Measurements from ENCODE around the gene KCNA2. TPM values are rescaled to one million over a fixed set of nuclear protein-coding genes. Genes with fewer than 3 reads are reported as not detected.

Gene KCNA2
- total and polyA plus RNA-seq, 2 donors (not counting 1 experiment from before 2014, with no cell fraction given): 0.17 TPM; not detected in 1

DNA sequence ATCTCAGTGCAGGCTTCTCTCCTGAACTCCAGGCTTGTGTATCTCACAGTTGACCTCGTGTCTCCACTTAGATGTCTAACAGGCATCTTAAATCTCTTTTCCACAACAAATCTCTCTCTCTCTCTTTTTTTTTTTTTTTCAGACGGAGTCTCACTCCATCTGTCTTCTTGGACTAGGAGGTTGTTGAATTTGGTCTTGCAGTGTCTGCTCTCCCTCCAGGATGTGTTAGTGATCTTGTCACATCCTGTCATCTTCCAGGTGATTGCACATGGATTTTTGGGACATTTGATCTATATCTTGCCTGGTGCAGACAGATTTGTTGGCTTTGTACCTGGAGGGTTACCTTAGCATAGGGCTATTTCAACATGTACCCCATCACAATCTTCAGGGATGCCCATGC, 60.7 kb downstream of the KCNA2 start:
- Histone ChIP-seq H3K9ac (ENCODE audit: insufficient read depth, low read length) (no peak overlapping the region), H3K27me3 (ENCODE audit: control insufficient read depth, insufficient read depth, low read length) (no peaks in the 10 kb centered on the region), H3K36me3 (ENCODE audit: control insufficient read depth, insufficient read depth, low read length) (no peaks in the 10 kb centered on the region), H3K27ac (ENCODE audit: insufficient read depth, low read length) (no peak overlapping the region), H2AFZ (ENCODE audit: low read length) (no peak overlapping the region), H4K20me1 (ENCODE audit: control insufficient read depth, extremely low read depth, insufficient read depth, low read length) (no peaks in the 10 kb centered on the region), H3K79me2 (ENCODE audit: control insufficient read depth, insufficient read depth, low read length) (no peaks in the 10 kb centered on the region), H3K9me3 (ENCODE audit: control insufficient read depth, insufficient read depth, low read depth, low read length) (no peaks in the 10 kb centered on the region), H3K4me2 (ENCODE audit: extremely low read depth, insufficient read depth, low read length) (no peak overlapping the region), H3K4me3 (replicated peaks in 1 of 4; ENCODE audit: control extremely low read depth in 1 of 4, insufficient read depth in 1 of 4, low read depth in 3 of 4, low read length in 4 of 4) (no peak overlapping the region), H3K4me1 (ENCODE audit: control insufficient read depth, extremely low read depth, insufficient read depth, low read length) (no peaks in the 10 kb centered on the region)
- TF ChIP-seq EZH2 (IDR thresholded peaks at IDR 0.05; ENCODE audit: low read length, missing control alignments): no peak
- TF ChIP-seq, protein P1, sequence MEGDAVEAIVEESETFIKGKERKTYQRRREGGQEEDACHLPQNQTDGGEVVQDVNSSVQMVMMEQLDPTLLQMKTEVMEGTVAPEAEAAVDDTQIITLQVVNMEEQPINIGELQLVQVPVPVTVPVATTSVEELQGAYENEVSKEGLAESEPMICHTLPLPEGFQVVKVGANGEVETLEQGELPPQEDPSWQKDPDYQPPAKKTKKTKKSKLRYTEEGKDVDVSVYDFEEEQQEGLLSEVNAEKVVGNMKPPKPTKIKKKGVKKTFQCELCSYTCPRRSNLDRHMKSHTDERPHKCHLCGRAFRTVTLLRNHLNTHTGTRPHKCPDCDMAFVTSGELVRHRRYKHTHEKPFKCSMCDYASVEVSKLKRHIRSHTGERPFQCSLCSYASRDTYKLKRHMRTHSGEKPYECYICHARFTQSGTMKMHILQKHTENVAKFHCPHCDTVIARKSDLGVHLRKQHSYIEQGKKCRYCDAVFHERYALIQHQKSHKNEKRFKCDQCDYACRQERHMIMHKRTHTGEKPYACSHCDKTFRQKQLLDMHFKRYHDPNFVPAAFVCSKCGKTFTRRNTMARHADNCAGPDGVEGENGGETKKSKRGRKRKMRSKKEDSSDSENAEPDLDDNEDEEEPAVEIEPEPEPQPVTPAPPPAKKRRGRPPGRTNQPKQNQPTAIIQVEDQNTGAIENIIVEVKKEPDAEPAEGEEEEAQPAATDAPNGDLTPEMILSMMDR (conservative IDR thresholded peaks at IDR 0.05 in 1 of 2, IDR thresholded peaks at IDR 0.05 in 1 of 2; ENCODE audit: low read depth in 1 of 2, low read length in 2 of 2): no peak
- no peak for DNase-seq (ENCODE audit: low read depth in 2 of 2)

DNA sequence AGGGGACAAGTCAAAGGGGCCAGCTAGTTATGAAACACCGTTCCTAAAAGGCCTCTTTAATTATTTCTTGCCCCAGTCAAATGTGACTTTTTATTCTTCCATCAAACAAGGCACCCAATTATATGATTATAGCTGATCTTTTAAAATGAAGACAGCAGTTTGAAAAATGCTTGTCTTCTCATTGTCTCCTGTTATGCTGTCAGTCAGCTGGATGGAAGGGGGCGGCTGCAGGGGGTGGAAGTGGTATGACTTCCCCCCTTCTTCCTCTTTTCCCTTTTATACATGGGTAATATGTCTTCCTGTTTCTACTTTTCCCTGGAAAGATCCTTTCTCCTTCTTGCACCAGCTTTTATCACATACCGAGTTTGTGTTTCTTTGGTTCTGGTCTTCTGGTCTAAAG, 61.4 kb downstream of the KCNA2 start:
- no peak overlapping the region for H3K9ac ChIP-seq (ENCODE audit: insufficient read depth, low read length)
- no peaks in the 10 kb centered on the region for H3K9me3 ChIP-seq (ENCODE audit: control insufficient read depth, insufficient read depth, low read depth, low read length)
- TF ChIP-seq, protein P1 (conservative IDR thresholded peaks at IDR 0.05 in 1 of 2, IDR thresholded peaks at IDR 0.05 in 1 of 2; ENCODE audit: low read depth in 1 of 2, low read length in 2 of 2): no peak
- TF ChIP-seq EZH2 (IDR thresholded peaks at IDR 0.05; ENCODE audit: low read length, missing control alignments): no peak
- no peaks in the 10 kb centered on the region for H3K36me3 ChIP-seq (ENCODE audit: control insufficient read depth, insufficient read depth, low read length)
- no peak overlapping the region for H3K4me2 ChIP-seq (ENCODE audit: extremely low read depth, insufficient read depth, low read length)
- H3K4me3 ChIP-seq (replicated peaks in 1 of 4; ENCODE audit: control extremely low read depth in 1 of 4, insufficient read depth in 1 of 4, low read depth in 3 of 4, low read length in 4 of 4): no peak overlapping the region
- no peaks in the 10 kb centered on the region for H3K79me2 ChIP-seq (ENCODE audit: control insufficient read depth, insufficient read depth, low read length)
- no peaks in the 10 kb centered on the region for H4K20me1 ChIP-seq (ENCODE audit: control insufficient read depth, extremely low read depth, insufficient read depth, low read length)
- no peaks in the 10 kb centered on the region for H3K27me3 ChIP-seq (ENCODE audit: control insufficient read depth, insufficient read depth, low read length)
- H2AFZ ChIP-seq (ENCODE audit: low read length): no peak overlapping the region
- DNase-seq (ENCODE audit: low read depth in 2 of 2): no peak
- no peaks in the 10 kb centered on the region for H3K4me1 ChIP-seq (ENCODE audit: control insufficient read depth, extremely low read depth, insufficient read depth, low read length)
- no peak overlapping the region for H3K27ac ChIP-seq (ENCODE audit: insufficient read depth, low read length)

Other genes with a start within 250 kb of the KCNA2 start
- 42.6 and 64.4 TPM in 2 replicates for gene SLC16A4, start 215.3 kb downstream of the KCNA2 start, total RNA-seq
- gene SLC16A4, start 215.3 kb downstream of the KCNA2 start, polyA plus RNA-seq: 32.8 and 91.9 TPM in 2 replicates
- gene LAMTOR5, start 198.7 kb downstream of the KCNA2 start, total RNA-seq: 50.3 and 70.4 TPM in 2 replicates
- gene LAMTOR5, start 198.7 kb downstream of the KCNA2 start, polyA plus RNA-seq: 310 and 317 TPM in 2 replicates
- gene PROK1, start 155.2 kb downstream of the KCNA2 start, total RNA-seq: not detected in 2 replicates
- not detected in 2 replicates for gene PROK1, start 155.2 kb downstream of the KCNA2 start, polyA plus RNA-seq
- gene KCNA10, start 87.2 kb downstream of the KCNA2 start, total RNA-seq: not detected in 2 replicates
- not detected in 2 replicates for gene KCNA10, start 87.2 kb downstream of the KCNA2 start, polyA plus RNA-seq
- 3.3 and 5.6 TPM in 2 replicates for gene KCNA3, start 68.6 kb upstream of the KCNA2 start, total RNA-seq
- 2.7 and 4.6 TPM in 2 replicates for gene KCNA3, start 68.6 kb upstream of the KCNA2 start, polyA plus RNA-seq

All from fibroblast of lung (primary cell).